ENCODE measurements around the gene RIMBP2. TPM values are rescaled to one million over a fixed set of nuclear protein-coding genes. Genes with fewer than 3 reads are reported as not detected.

RIMBP2 gene
- total and polyA plus RNA-seq, 2 experiments from 2014 or later, result 0.31 to 0.37 TPM

GRCh38 chr12:130523208-130523607, 192.9 kb downstream of the RIMBP2 start (continued):
- TF ChIP-seq ZNF462 (CRISPR knock-in tag; IDR thresholded peaks at IDR 0.05) (no peak), STAT1 (IDR thresholded peaks at IDR 0.05; ENCODE audit: unreplicated experiment) (no peak), EZH2phosphoT487 (IDR thresholded peaks at IDR 0.05; ENCODE audit: unreplicated experiment) (no peak), NANOG (IDR thresholded peaks at IDR 0.05; ENCODE audit: borderline replicate concordance) (no peak), ETS1 (IDR thresholded peaks at IDR 0.05) (no peak), REST (IDR thresholded peaks at IDR 0.05; ENCODE audit: unreplicated experiment) (no peak)
